GM03348 (cell line): ENCODE data around the gene M6PR.
A peak's percentile ranks its signal among the peaks of the same experiment; 100 is the strongest.

Experiments used
- DNase-seq: peaks from one replicate; pipeline ENCODE4 v3.0.0; 2012; ENCODE audit warnings: low spot score

M6PR gene

GRCh38 chr12:8949342-8950220, at the start of gene M6PR:
TSS of gene M6PR (minus strand) at chr12:8949645. CDS start at chr12:8946404, 3,241 bp downstream.
- DNase-seq: peak; percentile 97

- no peak for DNase-seq
Observed at GRCh38 chr12:8996682-8997405, 47.4 kb upstream of the M6PR start.

GRCh38 chr12:8995021-8995775, 45.8 kb upstream of the M6PR start:
- no peak for DNase-seq

GRCh38 chr12:8993827-8994226, 44.4 kb upstream of the M6PR start:
- DNase-seq: no peak

GRCh38 chr12:8991371-8992345, 42.2 kb upstream of the M6PR start:
- no peak for DNase-seq

- no peak for DNase-seq
Observed at GRCh38 chr12:8989413-8989812, 40.0 kb upstream of the M6PR start, which contains the start of gene KLRG1. TSS of gene KLRG1 (plus strand) at chr12:8989546. CDS start at chr12:8989636, 90 bp downstream.

- no peak for DNase-seq
Observed at GRCh38 chr12:8987685-8988084, 38.2 kb upstream of the M6PR start.

- DNase-seq: no peak
Observed at GRCh38 chr12:8987163-8987562, 37.7 kb upstream of the M6PR start.

GRCh38 chr12:8985213-8985754, 35.8 kb upstream of the M6PR start:
- no peak for DNase-seq

- DNase-seq: no peak
Observed at GRCh38 chr12:8980137-8980536, 30.7 kb upstream of the M6PR start.

GRCh38 chr12:8970432-8970831, 21.0 kb upstream of the M6PR start:
- DNase-seq: no peak

- no peak for DNase-seq
Observed at GRCh38 chr12:8969861-8970411, 20.5 kb upstream of the M6PR start.

- DNase-seq: no peak
Observed at GRCh38 chr12:8968761-8969160, 19.3 kb upstream of the M6PR start.

GRCh38 chr12:8960176-8960575, 10.7 kb upstream of the M6PR start:
- DNase-seq: no peak

- DNase-seq: no peak
Observed at GRCh38 chr12:8958066-8958465, 8.6 kb upstream of the M6PR start.

GRCh38 chr12:8957561-8957960, 8.1 kb upstream of the M6PR start:
- no peak for DNase-seq

- DNase-seq: no peak
Observed at GRCh38 chr12:8956772-8957171, 7.3 kb upstream of the M6PR start.

- DNase-seq: no peak
Observed at GRCh38 chr12:8956073-8956472, 6.6 kb upstream of the M6PR start.

- DNase-seq: no peak
Observed at GRCh38 chr12:8953773-8954402, 4.4 kb upstream of the M6PR start.

GRCh38 chr12:8951744-8952143, 2.3 kb upstream of the M6PR start:
- no peak for DNase-seq
